A549 (cell line): ENCODE data around the gene GRK6. TPM values are rescaled to one million over a fixed set of nuclear protein-coding genes. Genes with fewer than 3 reads are reported as not detected.

Experiments used
- ATAC-seq, 2 experiments: fragments of 200-7000 bp in 1 of 2; fragments of >200 bp in 1 of 2; cut with Nextera tagmentation in 1 of 2; cut with Tn5 transposase in 1 of 2; 3 replicates each; pipeline versions ENCODE4 v1.8.0 to v1.9.1; 2018 to 2020; ENCODE audit warnings: mild to moderate bottlenecking in 1 of 2, moderate library complexity in 1 of 2
- CTCF ChIA-PET: fragments of 300-600 bp; sonication (Branson Sonifier 250); formaldehyde crosslinking; extraction: SDS; loops from one replicate; lab custom pipeline; 2021; ENCODE audit warnings: antibody characterized with exemption, inconsistent platforms; lab: Yijun Ruan, JAX
- POLR2A ChIA-PET: fragments of 350-600 bp; formaldehyde crosslinking; extraction: SDS; loops from one replicate; lab custom pipeline; 2021; ENCODE audit warnings: antibody characterized with exemption, inconsistent platforms; lab: Yijun Ruan, JAX
- DNase-seq, 2 experiments: peaks; one replicate each; pipeline versions ENCODE4 v3.0.0 to v3.0.0-alpha.2; 2011 to 2016; ENCODE audit warnings: low read depth in 1 of 2, low spot score in 1 of 2
- FAIRE-seq: peaks from 2 replicates; lab custom pipeline; 2011; peaks lifted over from hg19 to GRCh38; lab: Jason Lieb, UNC
- H3K27ac ChIP-seq, 2 experiments: fragments of >200 bp; sonication (Bioruptor Twin); formaldehyde crosslinking; 3 replicates each; pipeline ENCODE4 v1.5.1; 2016 to 2017
- H3K4me1 ChIP-seq: fragments of >200 bp; sonication (Bioruptor Twin); formaldehyde crosslinking; 3 replicates; pipeline ENCODE4 v1.6.1; 2016
- H3K4me2 ChIP-seq: fragments of >200 bp; sonication (Bioruptor Twin); formaldehyde crosslinking; 3 replicates; pipeline ENCODE4 v1.6.1; 2016
- H3K4me3 ChIP-seq: fragments of >200 bp; sonication (Bioruptor Twin); formaldehyde crosslinking; 3 replicates; pipeline ENCODE4 v1.5.1; 2016
- H3K9me3 ChIP-seq: fragments of >200 bp; sonication (Bioruptor Twin); formaldehyde crosslinking; 3 replicates; pipeline ENCODE4 v1.6.1; 2016
- BHLHE40 ChIP-seq: IDR thresholded peaks from 2 replicates; pipeline ENCODE4 v1.6.1; 2012; ENCODE audit warnings: low read depth, low read length, inconsistent platforms
- GATA3 ChIP-seq: IDR thresholded peaks from 2 replicates; pipeline ENCODE4 v1.6.1; 2012; ENCODE audit warnings: borderline replicate concordance
- HOXB13 ChIP-seq: fragments of 250-450 bp; sonication (Bioruptor Pico); IDR thresholded peaks from 2 replicates; pipeline ENCODE4 v1.5.0; 2020; ENCODE audit warnings: low read depth, mild to moderate bottlenecking, moderate library complexity
- JUN ChIP-seq, 2 experiments: fragments of >200 bp; sonication (Bioruptor Twin); formaldehyde crosslinking; IDR thresholded peaks; 2 replicates in 1 of 2; 3 replicates in 1 of 2; pipeline ENCODE4 v1.6.1; 2016 to 2017
- MAZ ChIP-seq: fragments of 150-350 bp; IDR thresholded peaks from 2 replicates; pipeline ENCODE4 v1.6.1; 2014; ENCODE audit warnings: antibody characterized with exemption, low read depth, low read length, borderline replicate concordance
- MYC ChIP-seq: IDR thresholded peaks from 2 replicates; pipeline ENCODE4 v1.6.1; 2012; ENCODE audit warnings: mild to moderate bottlenecking, inconsistent platforms, low read length, improper control_type of control experiment, borderline replicate concordance
- NR3C1 ChIP-seq: fragments of >200 bp; sonication (Bioruptor Twin); formaldehyde crosslinking; IDR thresholded peaks from 3 replicates; pipeline ENCODE4 v1.6.1; 2017
- PHF8 ChIP-seq: fragments of 200-600 bp; sonication (generic); IDR thresholded peaks from 2 replicates; pipeline ENCODE4 v1.6.1; 2016; ENCODE audit warnings: low read depth, mild to moderate bottlenecking, antibody characterized with exemption, moderate library complexity, borderline replicate concordance
- RCOR1 ChIP-seq: fragments of 150-350 bp; IDR thresholded peaks from 2 replicates; pipeline ENCODE4 v1.6.1; 2014; ENCODE audit warnings: antibody characterized with exemption, low read length, low read depth
- RFX5 ChIP-seq: fragments of 450-650 bp; IDR thresholded peaks from 2 replicates; pipeline ENCODE4 v1.7.1; 2014; ENCODE audit warnings: antibody characterized with exemption, mild to moderate bottlenecking, moderate library complexity
- RNF2 ChIP-seq: fragments of 200-600 bp; sonication (generic); IDR thresholded peaks from 2 replicates; pipeline ENCODE4 v1.6.1; 2016; ENCODE audit warnings: low read depth, mild to moderate bottlenecking, antibody characterized with exemption, moderate library complexity, borderline replicate concordance
- SREBF2 ChIP-seq: fragments of 450-650 bp; IDR thresholded peaks from 2 replicates; pipeline ENCODE4 v1.6.1; 2014; ENCODE audit warnings: mild to moderate bottlenecking, moderate library complexity
- WGBS: methylation state at CpG from one replicate; pipeline ENCODE4 v1.1.6; 2017; ENCODE audit errors: missing lambda C conversion rate; 5-methylcytosine and 5-hydroxymethylcytosine counted together
- polyA plus RNA-seq, 4 experiments: library from polyadenylated mRNA; depleted of rRNA in 3 of 4; stranded (reverse); fragments of >200 nt; fragmentation: RNase III in 1 of 4; extraction: RNeasy Plus Mini Kit Qiagen cat#74134 plus additional on column Dnase treatment in 1 of 4; gene quantifications; 2 replicates in 3 of 4; 3 replicates in 1 of 4; pipeline ENCODE4 v1.2.3, GENCODE V29; 2011 to 2017
- TF ChIP-seq, protein P1 (sequence below): fragments of 450-650 bp; IDR thresholded peaks from 2 replicates; pipeline ENCODE4 v1.6.1; 2014; ENCODE audit warnings: antibody characterized with exemption
- TF ChIP-seq, protein P2 (sequence below): fragments of 200-600 bp; sonication (generic); IDR thresholded peaks from 2 replicates; pipeline ENCODE4 v1.6.1; 2016; ENCODE audit warnings: antibody characterized with exemption, mild to moderate bottlenecking, moderate library complexity
- TF ChIP-seq, protein P3 (sequence below): fragments of >200 bp; sonication (Bioruptor Twin); formaldehyde crosslinking; IDR thresholded peaks from 3 replicates; pipeline ENCODE4 v1.6.1; 2016
- TF ChIP-seq, protein P4 (sequence below): fragments of 250-450 bp; sonication (Bioruptor Pico); IDR thresholded peaks from 2 replicates; pipeline ENCODE4 v1.5.0; 2021; ENCODE audit warnings: mild to moderate bottlenecking, moderate library complexity, borderline replicate concordance
- TF ChIP-seq, protein P5 (sequence below): IDR thresholded peaks from 2 replicates; pipeline ENCODE4 v1.6.1; 2012

Gene GRK6
- polyA plus RNA-seq, 2 of the 4 experiments (the other 2 are of a cell fraction), result 20.1 to 28.8 TPM

DNA sequence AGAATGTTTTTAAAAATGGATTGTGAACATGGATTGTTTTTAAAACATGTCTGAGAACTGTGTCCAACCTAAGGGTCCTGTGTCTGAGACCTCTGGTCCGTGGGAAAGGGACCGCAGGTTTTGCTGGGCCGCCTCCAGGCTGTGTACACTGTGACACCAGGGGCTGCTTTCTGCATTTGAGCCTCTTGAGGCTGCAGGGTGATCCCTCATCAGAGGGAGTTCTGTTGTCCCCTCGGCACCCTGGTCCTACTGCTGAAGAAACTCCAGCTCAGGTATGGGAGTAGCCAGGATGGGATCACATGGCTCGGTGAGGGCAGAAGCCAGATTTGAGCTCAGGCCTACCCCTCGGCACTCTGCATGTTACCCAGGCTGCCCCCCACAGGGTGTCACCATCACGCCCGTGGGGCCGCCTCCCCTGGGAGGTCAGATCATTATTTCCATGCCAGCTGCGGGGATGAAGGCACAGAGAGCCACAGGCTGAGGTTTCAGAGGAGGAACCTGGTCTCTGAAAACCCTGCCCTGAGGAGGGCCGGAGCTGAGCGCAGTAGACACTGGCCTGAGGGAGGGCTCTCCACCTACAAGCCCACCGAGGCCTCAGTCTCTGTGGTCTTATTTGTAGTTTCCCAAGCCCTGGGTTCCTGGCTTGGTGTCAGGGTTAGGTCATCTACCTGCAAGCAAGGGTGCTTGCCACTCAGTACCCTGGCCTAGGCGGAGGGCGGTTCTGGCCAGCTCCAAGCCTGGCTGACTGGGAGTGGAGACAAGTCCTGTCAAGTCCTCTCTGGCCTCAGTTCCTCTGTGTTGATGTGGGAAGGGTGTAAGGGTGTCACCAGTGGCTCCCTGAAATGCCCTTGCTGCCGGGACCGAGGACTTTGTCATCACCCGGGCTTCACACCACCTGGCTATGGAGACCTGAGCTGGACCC lies 22.9 kb downstream of the GRK6 start:
- TF ChIP-seq BHLHE40, result no peak
- no peak for TF ChIP-seq GATA3
- TF ChIP-seq, protein P1, sequence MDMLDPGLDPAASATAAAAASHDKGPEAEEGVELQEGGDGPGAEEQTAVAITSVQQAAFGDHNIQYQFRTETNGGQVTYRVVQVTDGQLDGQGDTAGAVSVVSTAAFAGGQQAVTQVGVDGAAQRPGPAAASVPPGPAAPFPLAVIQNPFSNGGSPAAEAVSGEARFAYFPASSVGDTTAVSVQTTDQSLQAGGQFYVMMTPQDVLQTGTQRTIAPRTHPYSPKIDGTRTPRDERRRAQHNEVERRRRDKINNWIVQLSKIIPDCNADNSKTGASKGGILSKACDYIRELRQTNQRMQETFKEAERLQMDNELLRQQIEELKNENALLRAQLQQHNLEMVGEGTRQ, result no peak
- TF ChIP-seq RFX5, result no peak
- TF ChIP-seq RNF2, result no peak
- TF ChIP-seq, protein P2, sequence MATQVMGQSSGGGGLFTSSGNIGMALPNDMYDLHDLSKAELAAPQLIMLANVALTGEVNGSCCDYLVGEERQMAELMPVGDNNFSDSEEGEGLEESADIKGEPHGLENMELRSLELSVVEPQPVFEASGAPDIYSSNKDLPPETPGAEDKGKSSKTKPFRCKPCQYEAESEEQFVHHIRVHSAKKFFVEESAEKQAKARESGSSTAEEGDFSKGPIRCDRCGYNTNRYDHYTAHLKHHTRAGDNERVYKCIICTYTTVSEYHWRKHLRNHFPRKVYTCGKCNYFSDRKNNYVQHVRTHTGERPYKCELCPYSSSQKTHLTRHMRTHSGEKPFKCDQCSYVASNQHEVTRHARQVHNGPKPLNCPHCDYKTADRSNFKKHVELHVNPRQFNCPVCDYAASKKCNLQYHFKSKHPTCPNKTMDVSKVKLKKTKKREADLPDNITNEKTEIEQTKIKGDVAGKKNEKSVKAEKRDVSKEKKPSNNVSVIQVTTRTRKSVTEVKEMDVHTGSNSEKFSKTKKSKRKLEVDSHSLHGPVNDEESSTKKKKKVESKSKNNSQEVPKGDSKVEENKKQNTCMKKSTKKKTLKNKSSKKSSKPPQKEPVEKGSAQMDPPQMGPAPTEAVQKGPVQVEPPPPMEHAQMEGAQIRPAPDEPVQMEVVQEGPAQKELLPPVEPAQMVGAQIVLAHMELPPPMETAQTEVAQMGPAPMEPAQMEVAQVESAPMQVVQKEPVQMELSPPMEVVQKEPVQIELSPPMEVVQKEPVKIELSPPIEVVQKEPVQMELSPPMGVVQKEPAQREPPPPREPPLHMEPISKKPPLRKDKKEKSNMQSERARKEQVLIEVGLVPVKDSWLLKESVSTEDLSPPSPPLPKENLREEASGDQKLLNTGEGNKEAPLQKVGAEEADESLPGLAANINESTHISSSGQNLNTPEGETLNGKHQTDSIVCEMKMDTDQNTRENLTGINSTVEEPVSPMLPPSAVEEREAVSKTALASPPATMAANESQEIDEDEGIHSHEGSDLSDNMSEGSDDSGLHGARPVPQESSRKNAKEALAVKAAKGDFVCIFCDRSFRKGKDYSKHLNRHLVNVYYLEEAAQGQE, result no peak
- TF ChIP-seq, protein P3, sequence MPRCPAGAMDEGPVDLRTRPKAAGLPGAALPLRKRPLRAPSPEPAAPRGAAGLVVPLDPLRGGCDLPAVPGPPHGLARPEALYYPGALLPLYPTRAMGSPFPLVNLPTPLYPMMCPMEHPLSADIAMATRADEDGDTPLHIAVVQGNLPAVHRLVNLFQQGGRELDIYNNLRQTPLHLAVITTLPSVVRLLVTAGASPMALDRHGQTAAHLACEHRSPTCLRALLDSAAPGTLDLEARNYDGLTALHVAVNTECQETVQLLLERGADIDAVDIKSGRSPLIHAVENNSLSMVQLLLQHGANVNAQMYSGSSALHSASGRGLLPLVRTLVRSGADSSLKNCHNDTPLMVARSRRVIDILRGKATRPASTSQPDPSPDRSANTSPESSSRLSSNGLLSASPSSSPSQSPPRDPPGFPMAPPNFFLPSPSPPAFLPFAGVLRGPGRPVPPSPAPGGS, result no peak
- TF ChIP-seq PHF8, result no peak
- TF ChIP-seq, protein P4, sequence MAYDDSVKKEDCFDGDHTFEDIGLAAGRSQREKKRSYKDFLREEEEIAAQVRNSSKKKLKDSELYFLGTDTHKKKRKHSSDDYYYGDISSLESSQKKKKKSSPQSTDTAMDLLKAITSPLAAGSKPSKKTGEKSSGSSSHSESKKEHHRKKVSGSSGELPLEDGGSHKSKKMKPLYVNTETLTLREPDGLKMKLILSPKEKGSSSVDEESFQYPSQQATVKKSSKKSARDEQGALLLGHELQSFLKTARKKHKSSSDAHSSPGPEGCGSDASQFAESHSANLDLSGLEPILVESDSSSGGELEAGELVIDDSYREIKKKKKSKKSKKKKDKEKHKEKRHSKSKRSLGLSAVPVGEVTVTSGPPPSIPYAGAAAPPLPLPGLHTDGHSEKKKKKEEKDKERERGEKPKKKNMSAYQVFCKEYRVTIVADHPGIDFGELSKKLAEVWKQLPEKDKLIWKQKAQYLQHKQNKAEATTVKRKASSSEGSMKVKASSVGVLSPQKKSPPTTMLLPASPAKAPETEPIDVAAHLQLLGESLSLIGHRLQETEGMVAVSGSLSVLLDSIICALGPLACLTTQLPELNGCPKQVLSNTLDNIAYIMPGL (CRISPR knock-in tag), result no peak
- TF ChIP-seq NR3C1, result no peak
- TF ChIP-seq HOXB13 (CRISPR knock-in tag), result no peak
- no peak for TF ChIP-seq MYC
- TF ChIP-seq JUN (IDR thresholded peaks at IDR 0.05), result no peak
- TF ChIP-seq, all 56 proteins: peak for 0
- H3K27ac ChIP-seq, result peak overlapping the region in 1 of 2 experiments; percentile 98; a peak in 3 of 6 replicates
- H3K4me2 ChIP-seq, result no peak overlapping the region; the same call in 2 of the 3 replicates
- FAIRE-seq, result no peak
- no peak for DNase-seq
- POLR2A ChIA-PET, result interaction anchor here (0.8 to 3.1 kb wide), 2 partner anchors 23 to 46 kb away, joined by 5 to 27 read pairs; partner anchors contain the start of gene GRK6
- no peaks in the 10 kb centered on the region for H3K9me3 ChIP-seq
- H3K4me1 ChIP-seq, result peaks cover 26% of the 10 kb centered on the region
- CTCF ChIA-PET, result interaction anchor here (1.3 to 25.5 kb wide), 10 partner anchors 8 to 336 kb away, joined by 4 to 871 read pairs (median 12); partner anchors contain the start of genes F12, GRK6, PDLIM7 and PFN3
- H3K4me3 ChIP-seq, result no peak overlapping the region
- no peak for ATAC-seq
- WGBS, result 88% methylated on average over 12 of the region's 18 CpGs

DNA sequence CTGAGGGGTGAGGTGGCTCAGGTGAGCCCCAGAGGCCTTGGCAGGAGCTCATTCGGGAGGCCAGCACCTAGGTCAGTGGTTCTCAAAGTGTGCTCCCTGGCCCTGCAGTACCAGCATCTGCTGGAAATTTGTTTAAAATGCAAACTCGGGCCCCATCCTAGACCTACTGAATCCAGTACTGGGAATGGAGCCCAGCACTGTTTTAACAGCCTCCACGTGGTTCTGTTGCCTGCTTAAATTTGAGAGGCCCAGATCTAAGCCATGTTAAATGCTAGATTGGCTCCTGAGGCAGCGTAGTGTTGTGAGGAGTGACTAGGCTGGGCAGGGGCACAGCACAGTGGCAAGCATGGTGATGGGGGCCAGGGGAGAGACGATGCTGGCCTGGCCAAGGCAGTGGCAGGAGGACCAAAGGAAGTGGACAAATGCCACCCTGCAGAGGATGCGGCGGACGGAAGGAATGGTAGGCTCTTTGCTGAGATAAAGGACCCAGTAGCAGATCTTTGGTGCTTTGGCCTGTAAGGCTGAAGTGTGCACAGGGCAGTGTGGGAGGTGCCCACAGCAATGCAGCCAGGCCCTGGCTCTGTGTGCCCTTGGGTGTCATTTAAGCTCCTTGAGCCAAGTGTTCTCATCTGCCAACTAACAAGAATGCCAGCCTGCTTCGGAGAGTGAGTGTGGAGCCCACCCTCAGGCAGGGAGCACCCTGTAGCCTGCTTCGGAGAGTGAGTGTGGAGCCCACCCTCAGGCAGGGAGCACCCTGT lies 24.4 kb downstream of the GRK6 start:
- Histone ChIP-seq H3K4me1 (peaks cover 25% of the 10 kb centered on the region), H3K9me3 (no peaks in the 10 kb centered on the region), H3K4me3 (no peak overlapping the region), H3K27ac (no peak overlapping the region; a peak in 1 of 6 replicates), H3K4me2 (no peak overlapping the region)
- CTCF ChIA-PET, result interaction anchor here (2.9 to 25.5 kb wide), 6 partner anchors 9 to 143 kb away, joined by 13 to 871 read pairs (median 248); partner anchors contain the start of genes F12, GRK6, PDLIM7 and PFN3
- WGBS, result 85% methylated on average over 10 of the region's 10 CpGs
- ATAC-seq, result no peak
- POLR2A ChIA-PET, result interaction anchor here (0.8 kb wide), 1 partner anchor 25 kb away, joined by 5 read pairs; the partner anchor contains the start of gene GRK6
- TF ChIP-seq RCOR1 (no peak), MAZ (no peak), SREBF2 (no peak), PHF8 (no peak)
- TF ChIP-seq, protein P1, result no peak
- TF ChIP-seq, protein P4 (CRISPR knock-in tag), result no peak
- TF ChIP-seq, protein P5, sequence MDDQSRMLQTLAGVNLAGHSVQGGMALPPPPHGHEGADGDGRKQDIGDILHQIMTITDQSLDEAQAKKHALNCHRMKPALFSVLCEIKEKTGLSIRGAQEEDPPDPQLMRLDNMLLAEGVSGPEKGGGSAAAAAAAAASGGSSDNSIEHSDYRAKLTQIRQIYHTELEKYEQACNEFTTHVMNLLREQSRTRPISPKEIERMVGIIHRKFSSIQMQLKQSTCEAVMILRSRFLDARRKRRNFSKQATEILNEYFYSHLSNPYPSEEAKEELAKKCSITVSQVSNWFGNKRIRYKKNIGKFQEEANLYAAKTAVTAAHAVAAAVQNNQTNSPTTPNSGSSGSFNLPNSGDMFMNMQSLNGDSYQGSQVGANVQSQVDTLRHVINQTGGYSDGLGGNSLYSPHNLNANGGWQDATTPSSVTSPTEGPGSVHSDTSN, result no peak
- no peak for DNase-seq
- no peak for FAIRE-seq
